Left lobe of liver (tissue), 2 donors: Measurements from ENCODE around the gene LSM7. TPM values are rescaled to one million over a fixed set of nuclear protein-coding genes. Genes with fewer than 3 reads are reported as not detected.

Experiments used
- ATAC-seq: fragments of 200-7000 bp; cut with Tn5 transposase; one replicate; pipeline ENCODE4 v1.9.1; 2020; ENCODE audit warnings: mild to moderate bottlenecking, moderate library complexity
- DNase-seq: peaks from one replicate; pipeline ENCODE4 v3.0.0-alpha.2; 2020; ENCODE audit warnings: low spot score
- total RNA-seq: library from RNA; stranded (reverse); gene quantifications from one replicate; pipeline ENCODE4 v1.2.1, GENCODE V29; 2021
- donor health status: DM: no; HTN: no; CAD: no; lungs with moderate emphysema.
- donor health status: DM: no; HTN: yes; CAD: no.

The LSM7 gene
- total RNA-seq, 1 donor from 2014 or later = 27.8 TPM

GRCh38 chr19:2305452-2306280 is 22.7 kb downstream of the LSM7 start:
- ATAC-seq (no peak), DNase-seq (no peak)

- DNase-seq (no peak), ATAC-seq (no peak)
Measured at GRCh38 chr19:2303211-2303798, 25.1 kb downstream of the LSM7 start.

GRCh38 chr19:2302319-2303210 is 25.8 kb downstream of the LSM7 start:
- DNase-seq = no peak
- ATAC-seq = peak; percentile 41

GRCh38 chr19:2300533-2300932 is 27.9 kb downstream of the LSM7 start:
- no peak for ATAC-seq
- no peak for DNase-seq

- DNase-seq (no peak), ATAC-seq (no peak)
Measured at GRCh38 chr19:2296141-2296540, 32.2 kb downstream of the LSM7 start.

GRCh38 chr19:2294687-2295335 is 33.6 kb downstream of the LSM7 start:
- ATAC-seq (no peak), DNase-seq (no peak)

- ATAC-seq = peak; percentile 8
- no peak for DNase-seq
Measured at GRCh38 chr19:2291185-2291751, 37.1 kb downstream of the LSM7 start.

GRCh38 chr19:2290441-2291184 is 37.8 kb downstream of the LSM7 start:
- DNase-seq = no peak
- ATAC-seq = peak; percentile 12

GRCh38 chr19:2289714-2290435 is 38.5 kb downstream of the LSM7 start:
- DNase-seq (no peak), ATAC-seq (peak; percentile 17)

- no peak for DNase-seq
- ATAC-seq = no peak
Measured at GRCh38 chr19:2288818-2289713, 39.3 kb downstream of the LSM7 start.

GRCh38 chr19:2288338-2288817 is 40.0 kb downstream of the LSM7 start:
- DNase-seq (no peak), ATAC-seq (no peak)

- DNase-seq = no peak
- ATAC-seq = no peak
Measured at GRCh38 chr19:2287585-2288337, 40.6 kb downstream of the LSM7 start.

GRCh38 chr19:2286402-2287140 is 41.8 kb downstream of the LSM7 start:
- DNase-seq (no peak), ATAC-seq (no peak)

GRCh38 chr19:2283835-2284507 is 44.4 kb downstream of the LSM7 start:
- no peak for ATAC-seq

GRCh38 chr19:2282862-2283237 is 45.5 kb downstream of the LSM7 start:
- ATAC-seq (no peak), DNase-seq (no peak)

More at GRCh38 chr19:2283835-2284507, 44.4 kb downstream of the LSM7 start:
- DNase-seq = no peak
